SK-N-SH treated with all-trans-retinoic acid at 6 μM for 48 hours (cell line): ENCODE measurements around the gene PPP3CA.

Source experiments
- ATAC-seq: fragments of 200-7000 bp; cut with Tn5 transposase; 3 replicates; pipeline ENCODE4 v1.9.1; 2020; ENCODE audit warnings: mild to moderate bottlenecking, moderate library complexity
- ARNTL ChIP-seq: fragments of 450-650 bp; formaldehyde crosslinking; IDR thresholded peaks from 2 replicates; pipeline ENCODE4 v1.5.0; 2020; ENCODE audit warnings: low read depth, mild to moderate bottlenecking, moderate library complexity, borderline replicate concordance
- BACH2 ChIP-seq: fragments of 250-450 bp; sonication (Bioruptor Pico); IDR thresholded peaks from 2 replicates; pipeline ENCODE4 v1.9.0; 2021; ENCODE audit warnings: mild to moderate bottlenecking, borderline replicate concordance
- CSDC2 ChIP-seq: fragments of 250-450 bp; sonication (Bioruptor Pico); IDR thresholded peaks from 2 replicates; pipeline ENCODE4 v1.5.0; 2020; ENCODE audit warnings: mild to moderate bottlenecking, moderate library complexity
- ESRRG ChIP-seq: fragments of 250-450 bp; sonication (Bioruptor Pico); IDR thresholded peaks from 2 replicates; pipeline ENCODE4 v1.6.1; 2021; ENCODE audit warnings: mild to moderate bottlenecking
- GLIS3 ChIP-seq: fragments of 250-450 bp; sonication (Bioruptor Pico); IDR thresholded peaks from 2 replicates; pipeline ENCODE4 v1.5.0; 2020; ENCODE audit warnings: mild to moderate bottlenecking, moderate library complexity
- ISL1 ChIP-seq: fragments of 250-450 bp; sonication (Bioruptor Pico); IDR thresholded peaks from 2 replicates; pipeline ENCODE4 v2.1.2; 2022; ENCODE audit warnings: mild to moderate bottlenecking, moderate library complexity
- OSR1 ChIP-seq: fragments of 250-450 bp; sonication (Bioruptor Pico); IDR thresholded peaks from 2 replicates; pipeline ENCODE4 v1.8.0; 2022; ENCODE audit warnings: moderate library complexity, mild to moderate bottlenecking, inconsistent platforms
- PPARA ChIP-seq: fragments of 250-450 bp; sonication (Bioruptor Pico); IDR thresholded peaks from 2 replicates; pipeline ENCODE4 v1.5.0; 2020; ENCODE audit warnings: mild to moderate bottlenecking, borderline replicate concordance
- RARB ChIP-seq: fragments of 250-450 bp; sonication (Bioruptor Pico); IDR thresholded peaks from 2 replicates; pipeline ENCODE4 v1.8.0; 2021; ENCODE audit warnings: mild to moderate bottlenecking, moderate library complexity
- SNAI2 ChIP-seq: fragments of 250-450 bp; sonication (Bioruptor Pico); IDR thresholded peaks from 2 replicates; pipeline ENCODE4 v1.5.0; 2020; ENCODE audit warnings: mild to moderate bottlenecking, moderate library complexity
- TCF4 ChIP-seq: fragments of 250-450 bp; sonication (Bioruptor Pico); IDR thresholded peaks from 2 replicates; pipeline ENCODE4 v1.8.0; 2021; ENCODE audit warnings: mild to moderate bottlenecking, moderate library complexity, borderline replicate concordance
- TOX ChIP-seq: fragments of 250-450 bp; sonication (Bioruptor Pico); IDR thresholded peaks from 2 replicates; pipeline ENCODE4 v1.8.0; 2021; ENCODE audit warnings: mild to moderate bottlenecking, moderate library complexity, borderline replicate concordance
- ZC3H10 ChIP-seq: fragments of 250-450 bp; sonication (Bioruptor Pico); IDR thresholded peaks from 2 replicates; pipeline ENCODE4 v1.5.1; 2021; ENCODE audit warnings: mild to moderate bottlenecking, moderate library complexity
- ZFP3 ChIP-seq: fragments of 250-450 bp; sonication (Bioruptor Pico); IDR thresholded peaks from 2 replicates; pipeline ENCODE4 v1.5.0; 2020; ENCODE audit warnings: mild to moderate bottlenecking, moderate library complexity
- ZFP30 ChIP-seq: fragments of 450-650 bp; formaldehyde crosslinking; IDR thresholded peaks from 2 replicates; pipeline ENCODE4 v1.5.0; 2022; ENCODE audit warnings: mild to moderate bottlenecking, moderate library complexity
- ZNF565 ChIP-seq: fragments of 450-650 bp; formaldehyde crosslinking; conservative IDR thresholded peaks from 2 replicates; pipeline ENCODE4 v1.5.0; 2020; ENCODE audit warnings: low read depth, mild to moderate bottlenecking, moderate library complexity
- ZNF70 ChIP-seq: fragments of 450-650 bp; formaldehyde crosslinking; IDR thresholded peaks from 2 replicates; pipeline ENCODE4 v1.5.0; 2020; ENCODE audit warnings: mild to moderate bottlenecking, moderate library complexity
- ZNF8 ChIP-seq: fragments of 450-650 bp; formaldehyde crosslinking; IDR thresholded peaks from 2 replicates; pipeline ENCODE4 v1.5.0; 2020; ENCODE audit warnings: mild to moderate bottlenecking, moderate library complexity
- TF ChIP-seq, protein P1 (sequence below): fragments of 250-450 bp; sonication (Bioruptor Pico); IDR thresholded peaks from 2 replicates; pipeline ENCODE4 v1.5.0; 2020; ENCODE audit warnings: mild to moderate bottlenecking, moderate library complexity
- TF ChIP-seq, protein P2 (sequence below): fragments of 250-450 bp; sonication (Bioruptor Pico); IDR thresholded peaks from 2 replicates; pipeline ENCODE4 v1.8.0; 2021; ENCODE audit warnings: low read depth, mild to moderate bottlenecking, moderate library complexity, borderline replicate concordance
- TF ChIP-seq, protein P3 (sequence below): fragments of 250-450 bp; sonication (Bioruptor Pico); IDR thresholded peaks from 2 replicates; pipeline ENCODE4 v1.5.1; 2020; ENCODE audit warnings: low read depth, mild to moderate bottlenecking, moderate library complexity
- TF ChIP-seq, protein P4 (sequence below): fragments of 250-450 bp; sonication (Bioruptor Pico); IDR thresholded peaks from 2 replicates; pipeline ENCODE4 v1.8.0; 2020; ENCODE audit warnings: mild to moderate bottlenecking, moderate library complexity, borderline replicate concordance

Gene PPP3CA

DNA sequence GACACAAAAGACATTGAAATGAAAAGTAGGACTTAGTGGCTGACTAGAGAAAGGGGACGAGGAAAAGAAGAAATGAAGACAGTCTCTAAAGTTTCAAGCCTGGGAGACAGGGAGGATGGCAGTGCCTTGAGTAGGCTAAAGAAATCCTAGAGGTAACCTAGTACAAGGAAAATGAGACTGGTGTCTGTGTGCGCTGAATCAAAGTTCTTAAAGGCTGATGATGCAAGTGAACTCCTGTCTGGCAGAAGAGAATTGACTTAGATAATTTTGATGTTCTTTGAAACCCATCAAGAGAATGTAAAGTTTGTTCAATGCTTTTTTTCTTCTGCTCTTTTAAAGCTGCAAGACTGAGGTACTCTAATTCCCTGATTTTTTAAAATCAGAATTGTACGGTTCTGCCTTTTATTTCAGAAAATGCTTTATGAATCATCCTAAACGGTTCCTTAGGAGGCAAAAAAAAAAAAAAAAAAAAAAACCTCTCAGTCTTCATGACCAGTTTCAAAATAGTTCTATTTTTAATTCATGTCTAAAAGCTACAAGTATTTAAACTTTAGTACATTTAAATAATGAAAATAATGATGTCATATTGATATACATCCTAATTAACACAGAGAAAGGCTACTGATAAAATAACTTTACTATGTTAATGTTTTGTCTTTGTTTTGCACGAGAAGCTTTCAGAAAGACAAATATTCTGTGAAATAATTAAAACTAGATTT is 189.8 kb downstream of the PPP3CA start:
- TF ChIP-seq SNAI2 (no peak), OSR1 (CRISPR knock-in tag) (no peak), ZC3H10 (CRISPR knock-in tag) (no peak), TOX (CRISPR knock-in tag) (no peak), ISL1 (CRISPR knock-in tag) (no peak), TCF4 (CRISPR knock-in tag) (no peak), ZFP30 (no peak), CSDC2 (CRISPR knock-in tag) (no peak), ESRRG (no peak), RARB (CRISPR knock-in tag) (no peak), GLIS3 (CRISPR knock-in tag) (no peak), ZNF8 (CRISPR knock-in tag) (no peak), ZFP3 (CRISPR knock-in tag) (no peak), PPARA (no peak), ARNTL (CRISPR knock-in tag) (no peak), ZNF70 (CRISPR knock-in tag) (no peak), ZNF565 (CRISPR knock-in tag) (no peak)
- TF ChIP-seq, protein P1, sequence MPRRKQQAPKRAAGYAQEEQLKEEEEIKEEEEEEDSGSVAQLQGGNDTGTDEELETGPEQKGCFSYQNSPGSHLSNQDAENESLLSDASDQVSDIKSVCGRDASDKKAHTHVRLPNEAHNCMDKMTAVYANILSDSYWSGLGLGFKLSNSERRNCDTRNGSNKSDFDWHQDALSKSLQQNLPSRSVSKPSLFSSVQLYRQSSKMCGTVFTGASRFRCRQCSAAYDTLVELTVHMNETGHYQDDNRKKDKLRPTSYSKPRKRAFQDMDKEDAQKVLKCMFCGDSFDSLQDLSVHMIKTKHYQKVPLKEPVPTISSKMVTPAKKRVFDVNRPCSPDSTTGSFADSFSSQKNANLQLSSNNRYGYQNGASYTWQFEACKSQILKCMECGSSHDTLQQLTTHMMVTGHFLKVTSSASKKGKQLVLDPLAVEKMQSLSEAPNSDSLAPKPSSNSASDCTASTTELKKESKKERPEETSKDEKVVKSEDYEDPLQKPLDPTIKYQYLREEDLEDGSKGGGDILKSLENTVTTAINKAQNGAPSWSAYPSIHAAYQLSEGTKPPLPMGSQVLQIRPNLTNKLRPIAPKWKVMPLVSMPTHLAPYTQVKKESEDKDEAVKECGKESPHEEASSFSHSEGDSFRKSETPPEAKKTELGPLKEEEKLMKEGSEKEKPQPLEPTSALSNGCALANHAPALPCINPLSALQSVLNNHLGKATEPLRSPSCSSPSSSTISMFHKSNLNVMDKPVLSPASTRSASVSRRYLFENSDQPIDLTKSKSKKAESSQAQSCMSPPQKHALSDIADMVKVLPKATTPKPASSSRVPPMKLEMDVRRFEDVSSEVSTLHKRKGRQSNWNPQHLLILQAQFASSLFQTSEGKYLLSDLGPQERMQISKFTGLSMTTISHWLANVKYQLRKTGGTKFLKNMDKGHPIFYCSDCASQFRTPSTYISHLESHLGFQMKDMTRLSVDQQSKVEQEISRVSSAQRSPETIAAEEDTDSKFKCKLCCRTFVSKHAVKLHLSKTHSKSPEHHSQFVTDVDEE (CRISPR knock-in tag), result no peak
- TF ChIP-seq, protein P2, sequence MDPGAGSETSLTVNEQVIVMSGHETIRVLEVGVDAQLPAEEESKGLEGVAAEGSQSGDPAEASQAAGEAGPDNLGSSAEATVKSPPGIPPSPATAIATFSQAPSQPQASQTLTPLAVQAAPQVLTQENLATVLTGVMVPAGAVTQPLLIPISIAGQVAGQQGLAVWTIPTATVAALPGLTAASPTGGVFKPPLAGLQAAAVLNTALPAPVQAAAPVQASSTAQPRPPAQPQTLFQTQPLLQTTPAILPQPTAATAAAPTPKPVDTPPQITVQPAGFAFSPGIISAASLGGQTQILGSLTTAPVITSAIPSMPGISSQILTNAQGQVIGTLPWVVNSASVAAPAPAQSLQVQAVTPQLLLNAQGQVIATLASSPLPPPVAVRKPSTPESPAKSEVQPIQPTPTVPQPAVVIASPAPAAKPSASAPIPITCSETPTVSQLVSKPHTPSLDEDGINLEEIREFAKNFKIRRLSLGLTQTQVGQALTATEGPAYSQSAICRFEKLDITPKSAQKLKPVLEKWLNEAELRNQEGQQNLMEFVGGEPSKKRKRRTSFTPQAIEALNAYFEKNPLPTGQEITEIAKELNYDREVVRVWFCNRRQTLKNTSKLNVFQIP (CRISPR knock-in tag), result no peak
- TF ChIP-seq, protein P3, sequence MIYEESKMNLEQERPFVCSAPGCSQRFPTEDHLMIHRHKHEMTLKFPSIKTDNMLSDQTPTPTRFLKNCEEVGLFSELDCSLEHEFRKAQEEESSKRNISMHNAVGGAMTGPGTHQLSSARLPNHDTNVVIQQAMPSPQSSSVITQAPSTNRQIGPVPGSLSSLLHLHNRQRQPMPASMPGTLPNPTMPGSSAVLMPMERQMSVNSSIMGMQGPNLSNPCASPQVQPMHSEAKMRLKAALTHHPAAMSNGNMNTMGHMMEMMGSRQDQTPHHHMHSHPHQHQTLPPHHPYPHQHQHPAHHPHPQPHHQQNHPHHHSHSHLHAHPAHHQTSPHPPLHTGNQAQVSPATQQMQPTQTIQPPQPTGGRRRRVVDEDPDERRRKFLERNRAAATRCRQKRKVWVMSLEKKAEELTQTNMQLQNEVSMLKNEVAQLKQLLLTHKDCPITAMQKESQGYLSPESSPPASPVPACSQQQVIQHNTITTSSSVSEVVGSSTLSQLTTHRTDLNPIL (CRISPR knock-in tag), result no peak
- peak; percentile 70 for ATAC-seq

DNA sequence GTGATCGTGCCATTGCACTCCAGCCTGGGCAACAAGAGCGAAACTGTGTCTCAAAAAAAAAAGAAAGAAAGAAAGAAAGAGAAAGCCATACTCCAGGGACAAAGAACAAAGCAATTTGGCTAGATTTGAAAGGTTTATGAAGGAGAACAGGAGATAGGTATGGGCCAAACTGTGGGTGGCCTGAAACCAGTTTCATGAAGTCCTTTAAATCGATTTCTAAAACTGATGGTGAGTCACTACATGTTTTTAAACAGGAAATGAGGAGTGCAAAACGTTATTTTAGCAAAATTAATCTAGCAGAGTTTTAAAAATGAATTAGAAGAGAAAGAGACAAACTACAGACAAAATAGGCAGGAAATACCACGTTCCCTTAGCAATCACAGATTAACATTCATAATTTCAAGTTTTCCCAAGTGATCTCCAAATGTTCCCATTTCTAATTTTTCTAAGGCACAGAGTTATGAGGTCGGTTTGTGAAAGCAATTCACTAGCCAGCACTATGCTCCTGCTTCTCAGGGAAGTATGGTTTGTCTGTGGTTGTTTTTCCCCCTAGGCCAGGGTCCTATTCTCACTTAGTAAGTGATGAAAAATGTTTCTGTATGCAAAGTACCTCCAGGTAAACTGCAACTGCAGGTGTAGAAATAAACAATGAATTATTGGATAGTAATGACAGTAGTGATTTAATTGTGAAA is 190.6 kb downstream of the PPP3CA start:
- TF ChIP-seq ZFP3 (CRISPR knock-in tag) (no peak), GLIS3 (CRISPR knock-in tag) (no peak), SNAI2 (no peak), OSR1 (CRISPR knock-in tag) (no peak), CSDC2 (CRISPR knock-in tag) (no peak), ISL1 (CRISPR knock-in tag) (no peak), ZFP30 (no peak), ARNTL (CRISPR knock-in tag) (no peak), BACH2 (no peak), ZNF70 (CRISPR knock-in tag) (no peak)
- TF ChIP-seq, protein P4, sequence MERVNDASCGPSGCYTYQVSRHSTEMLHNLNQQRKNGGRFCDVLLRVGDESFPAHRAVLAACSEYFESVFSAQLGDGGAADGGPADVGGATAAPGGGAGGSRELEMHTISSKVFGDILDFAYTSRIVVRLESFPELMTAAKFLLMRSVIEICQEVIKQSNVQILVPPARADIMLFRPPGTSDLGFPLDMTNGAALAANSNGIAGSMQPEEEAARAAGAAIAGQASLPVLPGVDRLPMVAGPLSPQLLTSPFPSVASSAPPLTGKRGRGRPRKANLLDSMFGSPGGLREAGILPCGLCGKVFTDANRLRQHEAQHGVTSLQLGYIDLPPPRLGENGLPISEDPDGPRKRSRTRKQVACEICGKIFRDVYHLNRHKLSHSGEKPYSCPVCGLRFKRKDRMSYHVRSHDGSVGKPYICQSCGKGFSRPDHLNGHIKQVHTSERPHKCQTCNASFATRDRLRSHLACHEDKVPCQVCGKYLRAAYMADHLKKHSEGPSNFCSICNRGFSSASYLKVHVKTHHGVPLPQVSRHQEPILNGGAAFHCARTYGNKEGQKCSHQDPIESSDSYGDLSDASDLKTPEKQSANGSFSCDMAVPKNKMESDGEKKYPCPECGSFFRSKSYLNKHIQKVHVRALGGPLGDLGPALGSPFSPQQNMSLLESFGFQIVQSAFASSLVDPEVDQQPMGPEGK, result no peak
- TF ChIP-seq, protein P3 (CRISPR knock-in tag), result no peak
- peak; percentile 53 for ATAC-seq
